Measurements from ENCODE around the gene CUX1. TPM values are rescaled to one million over a fixed set of nuclear protein-coding genes. Genes with fewer than 3 reads are reported as not detected.
"Not testable (repeated sequence)": the region's sequence is repeated elsewhere in the genome, so short reads cannot be mapped to it uniquely, and the experiment has no call there.

The CUX1 gene
- total and polyA plus RNA-seq, 9 donors, result 42.2 to 151 (median 126) TPM

DNA sequence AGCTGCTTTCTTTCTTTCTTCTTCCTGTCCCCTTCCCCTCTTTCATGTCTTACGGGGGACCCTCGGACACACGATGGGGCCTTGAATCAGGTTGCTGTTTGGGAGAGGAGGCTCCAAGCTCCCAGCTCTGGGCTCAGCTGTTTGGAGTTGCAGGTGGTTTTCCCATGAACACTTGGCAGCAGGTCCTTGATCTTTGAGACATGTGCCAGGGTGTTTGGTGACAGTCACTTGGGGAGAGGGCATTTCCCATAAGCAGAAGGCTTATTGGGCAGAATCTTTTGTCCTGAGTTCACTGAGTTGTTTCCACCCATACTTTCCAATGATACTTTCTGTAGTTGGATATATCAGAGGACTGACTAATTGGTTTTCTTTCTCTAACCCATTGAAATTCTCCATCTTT lies 364.6 kb downstream of the CUX1 start:
- no peaks in the 10 kb centered on the region for H3K27me3 ChIP-seq
- no peak for TF ChIP-seq POLR2A (IDR thresholded peaks at IDR 0.05)
- TF ChIP-seq, protein P1, sequence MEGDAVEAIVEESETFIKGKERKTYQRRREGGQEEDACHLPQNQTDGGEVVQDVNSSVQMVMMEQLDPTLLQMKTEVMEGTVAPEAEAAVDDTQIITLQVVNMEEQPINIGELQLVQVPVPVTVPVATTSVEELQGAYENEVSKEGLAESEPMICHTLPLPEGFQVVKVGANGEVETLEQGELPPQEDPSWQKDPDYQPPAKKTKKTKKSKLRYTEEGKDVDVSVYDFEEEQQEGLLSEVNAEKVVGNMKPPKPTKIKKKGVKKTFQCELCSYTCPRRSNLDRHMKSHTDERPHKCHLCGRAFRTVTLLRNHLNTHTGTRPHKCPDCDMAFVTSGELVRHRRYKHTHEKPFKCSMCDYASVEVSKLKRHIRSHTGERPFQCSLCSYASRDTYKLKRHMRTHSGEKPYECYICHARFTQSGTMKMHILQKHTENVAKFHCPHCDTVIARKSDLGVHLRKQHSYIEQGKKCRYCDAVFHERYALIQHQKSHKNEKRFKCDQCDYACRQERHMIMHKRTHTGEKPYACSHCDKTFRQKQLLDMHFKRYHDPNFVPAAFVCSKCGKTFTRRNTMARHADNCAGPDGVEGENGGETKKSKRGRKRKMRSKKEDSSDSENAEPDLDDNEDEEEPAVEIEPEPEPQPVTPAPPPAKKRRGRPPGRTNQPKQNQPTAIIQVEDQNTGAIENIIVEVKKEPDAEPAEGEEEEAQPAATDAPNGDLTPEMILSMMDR (IDR thresholded peaks at IDR 0.05), result no peak
- no peak for TF ChIP-seq EP300 (IDR thresholded peaks at IDR 0.05)
- H3K4me1 ChIP-seq (ENCODE audit: insufficient read depth), result no peaks in the 10 kb centered on the region
- H3K9me3 ChIP-seq, result no peaks in the 10 kb centered on the region
- intact Hi-C loops (cut with DNase I), result no loop called here
- 75 to 85% (median 82%) methylated on average over 3 of the region's 3 CpGs for WGBS, 3 donors
- H3K4me3 ChIP-seq, result no peak overlapping the region
- no peaks in the 10 kb centered on the region for H3K36me3 ChIP-seq
- no peak overlapping the region for H3K27ac ChIP-seq
- DNase-seq, result no peak

DNA sequence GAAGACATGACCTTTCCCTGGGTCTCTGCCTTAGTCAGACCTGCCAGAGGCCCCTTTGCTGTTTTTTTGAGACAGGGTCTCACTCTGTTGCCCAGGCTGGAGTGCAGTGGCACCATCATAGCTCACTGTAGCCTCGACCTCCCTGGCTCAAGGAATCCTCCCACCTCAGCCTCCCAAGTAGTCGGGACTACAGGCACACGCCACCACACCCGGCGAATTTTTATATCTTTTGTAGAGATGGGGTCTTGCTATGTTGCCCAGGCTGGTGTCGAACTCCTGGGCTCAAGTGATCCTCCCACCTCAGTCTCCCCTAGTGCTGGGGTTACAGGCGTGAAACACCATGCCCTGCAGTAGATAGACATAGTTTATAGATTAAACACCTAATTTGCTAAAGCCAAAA lies 366.4 kb downstream of the CUX1 start:
- 94 to 99% (median 96%) methylated on average over 7 of the region's 7 CpGs for WGBS, 3 donors
- H3K27me3 ChIP-seq; H3K27ac ChIP-seq; DNase-seq; H3K4me1 ChIP-seq (ENCODE audit: insufficient read depth); H3K9me3 ChIP-seq; H3K4me3 ChIP-seq; H3K36me3 ChIP-seq; intact Hi-C loops (cut with DNase I): not testable (repeated sequence)

GRCh38 chr7:102184303-102184702 lies 366.9 kb downstream of the CUX1 start:
- 92 to 96% (median 96%) methylated on average over 4 of the region's 4 CpGs for WGBS, 3 donors
- TF ChIP-seq, protein P1 (IDR thresholded peaks at IDR 0.05), result no peak
- TF ChIP-seq EP300 (IDR thresholded peaks at IDR 0.05), result no peak
- no peak for TF ChIP-seq POLR2A (IDR thresholded peaks at IDR 0.05)
- no peaks in the 10 kb centered on the region for H3K4me1 ChIP-seq (ENCODE audit: insufficient read depth)
- intact Hi-C loops (cut with DNase I), result no loop called here
- H3K27ac ChIP-seq, result no peak overlapping the region
- no peak for DNase-seq
- no peaks in the 10 kb centered on the region for H3K27me3 ChIP-seq
- no peaks in the 10 kb centered on the region for H3K9me3 ChIP-seq
- no peak overlapping the region for H3K4me3 ChIP-seq
- no peaks in the 10 kb centered on the region for H3K36me3 ChIP-seq

DNA sequence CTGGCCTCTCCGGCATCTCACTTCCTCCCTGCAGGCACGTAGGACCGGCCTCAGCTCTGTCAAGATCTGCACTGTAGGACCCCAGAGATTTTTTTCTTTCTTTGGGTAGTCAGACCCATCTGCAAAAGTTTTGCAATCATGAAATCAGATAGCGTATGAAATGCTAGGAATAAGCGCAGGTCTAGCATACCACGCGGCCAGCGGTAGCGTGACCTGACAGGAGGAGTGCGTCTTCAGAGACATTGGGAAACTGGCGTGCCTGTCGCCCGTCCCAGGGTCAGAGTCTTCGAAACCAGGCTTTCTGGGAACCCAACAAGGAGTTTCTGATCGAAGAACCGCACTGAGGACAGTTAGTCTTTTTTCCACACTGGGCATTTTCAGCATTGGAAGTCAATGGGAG lies 368.4 kb downstream of the CUX1 start:
- WGBS, 3 donors, result 94 to 98% (median 96%) methylated on average over 16 of the region's 16 CpGs
- Histone ChIP-seq H3K4me1 (ENCODE audit: insufficient read depth) (no peaks in the 10 kb centered on the region), H3K27ac (no peak overlapping the region), H3K27me3 (no peaks in the 10 kb centered on the region), H3K4me3 (no peak overlapping the region), H3K9me3 (no peaks in the 10 kb centered on the region), H3K36me3 (no peaks in the 10 kb centered on the region)
- intact Hi-C loops (cut with DNase I), result no loop called here
- no peak for DNase-seq
- TF ChIP-seq, protein P1 (IDR thresholded peaks at IDR 0.05), result no peak
- TF ChIP-seq EP300 (IDR thresholded peaks at IDR 0.05), result no peak
- no peak for TF ChIP-seq POLR2A (IDR thresholded peaks at IDR 0.05)

GRCh38 chr7:102186306-102186705 lies 368.9 kb downstream of the CUX1 start:
- no peaks in the 10 kb centered on the region for H3K9me3 ChIP-seq
- TF ChIP-seq POLR2A (IDR thresholded peaks at IDR 0.05) (no peak), EP300 (IDR thresholded peaks at IDR 0.05) (no peak)
- TF ChIP-seq, protein P1 (IDR thresholded peaks at IDR 0.05), result no peak
- no peak for DNase-seq
- H3K36me3 ChIP-seq, result no peaks in the 10 kb centered on the region
- no peak overlapping the region for H3K4me3 ChIP-seq
- no peaks in the 10 kb centered on the region for H3K27me3 ChIP-seq
- H3K27ac ChIP-seq, result no peak overlapping the region
- WGBS, 3 donors, result 93 to 97% (median 93%) methylated on average over 6 of the region's 6 CpGs
- H3K4me1 ChIP-seq (ENCODE audit: insufficient read depth), result no peaks in the 10 kb centered on the region
- intact Hi-C loops (cut with DNase I), result no loop called here

Measured in ovary (tissue), 9 donors.